Measurements from ENCODE around the gene APPBP2.

APPBP2 gene

DNA sequence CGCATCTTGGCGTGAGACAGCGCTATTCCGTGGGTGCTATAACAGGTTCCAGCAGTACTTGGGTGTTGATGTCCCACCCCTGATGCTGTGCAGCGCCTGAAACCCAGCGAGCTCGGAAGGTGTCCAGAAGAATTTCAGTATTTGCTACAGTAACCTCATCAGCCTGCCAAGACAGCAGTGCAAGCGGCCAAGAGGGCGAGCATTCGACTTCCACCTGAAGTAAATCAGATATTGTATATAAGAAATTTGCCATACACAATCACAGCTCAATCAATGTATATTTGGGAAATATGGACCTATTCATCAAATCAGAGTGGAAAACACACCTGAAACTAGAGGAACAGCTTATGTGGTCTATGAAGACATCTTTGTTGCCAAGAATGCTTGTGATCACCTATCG lies 13.0 kb downstream of the APPBP2 start:
- no peak for TF ChIP-seq ZFX (IDR thresholded peaks at IDR 0.05; ENCODE audit: borderline replicate concordance)
- TF ChIP-seq, protein P1, sequence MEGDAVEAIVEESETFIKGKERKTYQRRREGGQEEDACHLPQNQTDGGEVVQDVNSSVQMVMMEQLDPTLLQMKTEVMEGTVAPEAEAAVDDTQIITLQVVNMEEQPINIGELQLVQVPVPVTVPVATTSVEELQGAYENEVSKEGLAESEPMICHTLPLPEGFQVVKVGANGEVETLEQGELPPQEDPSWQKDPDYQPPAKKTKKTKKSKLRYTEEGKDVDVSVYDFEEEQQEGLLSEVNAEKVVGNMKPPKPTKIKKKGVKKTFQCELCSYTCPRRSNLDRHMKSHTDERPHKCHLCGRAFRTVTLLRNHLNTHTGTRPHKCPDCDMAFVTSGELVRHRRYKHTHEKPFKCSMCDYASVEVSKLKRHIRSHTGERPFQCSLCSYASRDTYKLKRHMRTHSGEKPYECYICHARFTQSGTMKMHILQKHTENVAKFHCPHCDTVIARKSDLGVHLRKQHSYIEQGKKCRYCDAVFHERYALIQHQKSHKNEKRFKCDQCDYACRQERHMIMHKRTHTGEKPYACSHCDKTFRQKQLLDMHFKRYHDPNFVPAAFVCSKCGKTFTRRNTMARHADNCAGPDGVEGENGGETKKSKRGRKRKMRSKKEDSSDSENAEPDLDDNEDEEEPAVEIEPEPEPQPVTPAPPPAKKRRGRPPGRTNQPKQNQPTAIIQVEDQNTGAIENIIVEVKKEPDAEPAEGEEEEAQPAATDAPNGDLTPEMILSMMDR (IDR thresholded peaks at IDR 0.05) = no peak
- H3K27ac ChIP-seq = no peak overlapping the region

DNA sequence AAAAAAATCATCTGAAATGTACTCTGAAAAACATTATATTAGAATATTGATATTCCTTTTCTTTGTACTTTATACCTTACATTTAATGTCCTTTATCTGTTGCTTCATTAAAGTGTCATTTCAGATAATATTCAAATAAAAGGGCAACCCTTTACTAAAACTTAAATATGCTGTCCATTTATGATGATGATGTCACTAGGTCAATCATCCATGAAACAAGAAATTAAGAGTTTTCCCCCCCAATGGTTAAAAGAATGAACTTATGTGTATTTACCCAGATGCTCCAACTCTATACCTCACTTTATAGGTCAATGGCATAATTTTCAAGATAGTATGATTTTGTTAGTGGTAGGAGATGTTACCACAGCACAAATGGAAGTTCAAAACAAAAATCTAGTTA lies 15.3 kb downstream of the APPBP2 start:
- TF ChIP-seq ZFX (IDR thresholded peaks at IDR 0.05; ENCODE audit: borderline replicate concordance) = no peak
- TF ChIP-seq, protein P1 (IDR thresholded peaks at IDR 0.05) = no peak
- no peak overlapping the region for H3K27ac ChIP-seq

DNA sequence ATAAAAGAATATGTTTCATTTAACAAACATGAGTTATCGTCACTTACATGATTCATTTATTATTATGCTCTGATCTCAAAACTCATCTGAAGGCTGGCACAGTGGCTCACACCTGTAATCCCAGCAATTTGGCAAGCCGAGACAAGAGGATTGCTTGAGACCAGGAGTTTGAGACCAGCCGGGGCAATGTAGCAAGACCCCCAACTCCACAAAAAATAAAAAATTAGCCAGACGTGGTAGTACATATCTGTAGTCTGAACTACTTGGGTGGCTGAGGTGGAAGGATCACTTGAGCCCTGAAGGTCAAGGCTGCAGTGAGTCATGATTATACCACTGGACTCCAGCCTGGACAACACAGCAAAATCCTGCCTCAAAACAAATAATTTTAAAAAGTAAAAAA lies 16.0 kb downstream of the APPBP2 start:
- no peak overlapping the region for H3K27ac ChIP-seq
- no peak for TF ChIP-seq ZFX (IDR thresholded peaks at IDR 0.05; ENCODE audit: borderline replicate concordance)
- TF ChIP-seq, protein P1 (IDR thresholded peaks at IDR 0.05) = no peak

DNA sequence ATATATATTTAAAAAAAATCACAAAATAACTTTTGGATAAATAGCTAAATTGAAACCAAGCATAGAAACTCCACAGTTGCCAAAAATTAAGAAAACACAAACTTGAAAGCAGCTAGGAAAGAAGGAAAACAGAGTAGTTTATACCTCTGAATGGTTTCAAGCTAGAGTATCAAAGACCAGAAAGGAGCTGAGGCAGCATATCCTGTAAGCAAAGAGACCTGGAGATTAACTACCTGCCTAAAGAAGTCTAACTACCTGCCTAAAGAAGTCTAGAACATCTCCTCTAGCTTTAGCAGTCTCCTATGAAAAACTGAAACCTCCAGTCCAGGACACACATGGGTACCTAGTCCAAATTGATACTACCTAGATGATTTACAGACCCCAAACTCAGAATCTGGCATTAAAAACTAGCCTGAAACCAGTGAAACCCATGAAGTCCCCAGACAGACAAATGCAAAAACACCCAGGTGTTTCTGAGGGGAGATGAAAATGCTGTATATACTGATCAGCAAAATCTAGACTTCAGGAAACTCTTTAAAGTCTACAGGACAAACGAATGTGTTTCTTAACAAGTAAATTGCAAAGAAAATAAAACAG lies 17.6 kb downstream of the APPBP2 start:
- TF ChIP-seq ZFX (IDR thresholded peaks at IDR 0.05; ENCODE audit: borderline replicate concordance) = no peak
- TF ChIP-seq, protein P1 (IDR thresholded peaks at IDR 0.05) = no peak
- H3K27ac ChIP-seq = no peak overlapping the region

DNA sequence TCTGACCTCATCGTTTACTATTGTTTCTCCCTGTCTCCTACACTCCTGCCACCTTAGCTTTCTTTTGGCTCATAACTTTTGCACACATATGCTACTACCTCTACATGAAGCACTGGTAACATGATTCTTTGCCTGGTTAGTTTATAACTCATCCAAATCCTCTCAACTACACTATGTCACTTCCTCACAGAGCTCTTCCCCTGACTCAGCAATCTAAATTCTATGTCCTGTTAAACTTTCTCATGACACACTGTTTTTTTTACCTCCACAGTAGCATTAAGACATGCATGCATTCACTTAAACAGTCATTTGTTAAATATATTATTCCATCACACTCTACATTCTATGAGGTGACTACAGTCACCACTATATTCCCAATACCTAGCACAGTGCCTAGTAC lies 19.7 kb downstream of the APPBP2 start:
- TF ChIP-seq, protein P1 (IDR thresholded peaks at IDR 0.05) = no peak
- no peak for TF ChIP-seq ZFX (IDR thresholded peaks at IDR 0.05; ENCODE audit: borderline replicate concordance)
- H3K27ac ChIP-seq = no peak overlapping the region

DNA sequence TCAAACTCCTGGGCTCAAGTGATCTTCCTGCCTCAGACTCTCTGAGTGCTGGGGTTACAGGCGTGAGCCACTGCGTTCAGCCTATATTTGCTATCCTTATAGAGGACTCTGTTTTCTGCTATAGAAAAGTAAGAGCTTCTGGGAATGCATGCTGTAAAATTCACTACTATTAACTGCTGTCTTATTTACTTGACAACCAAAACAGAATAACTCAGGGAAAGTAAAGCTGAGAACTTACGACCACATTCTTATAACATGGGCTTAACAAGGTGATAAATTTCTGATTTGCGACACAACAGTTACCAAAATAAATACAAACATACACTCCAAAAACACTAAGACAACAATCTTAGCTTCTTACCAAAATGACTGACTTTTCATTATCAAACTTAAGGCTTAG lies 23.9 kb downstream of the APPBP2 start:
- TF ChIP-seq, protein P1 (IDR thresholded peaks at IDR 0.05) = no peak
- TF ChIP-seq ZFX (IDR thresholded peaks at IDR 0.05; ENCODE audit: borderline replicate concordance) = no peak
- H3K27ac ChIP-seq = no peak overlapping the region

DNA sequence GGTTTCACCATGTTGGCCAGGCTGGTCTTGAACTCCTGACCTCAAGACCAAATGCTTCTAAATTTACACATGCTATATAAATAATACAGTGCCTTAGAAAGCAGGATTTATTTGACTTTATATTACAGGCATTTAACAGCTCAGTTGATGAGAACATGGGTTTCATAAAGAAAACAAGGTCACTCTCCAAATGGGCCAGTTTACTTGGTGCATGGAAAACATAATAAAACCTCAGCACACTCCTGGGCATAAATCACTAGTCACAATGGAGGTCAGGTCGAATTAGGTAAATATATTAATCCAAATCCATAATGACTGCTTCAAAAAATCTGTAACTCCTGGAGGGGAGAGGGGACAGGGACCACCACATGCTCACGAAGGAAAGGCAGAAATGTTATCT lies 24.5 kb downstream of the APPBP2 start:
- H3K27ac ChIP-seq = no peak overlapping the region
- TF ChIP-seq, protein P1 (IDR thresholded peaks at IDR 0.05) = no peak
- TF ChIP-seq ZFX (IDR thresholded peaks at IDR 0.05; ENCODE audit: borderline replicate concordance) = no peak

Measured in 22Rv1 (cell line).